HG03103 (cell line): ENCODE measurements around the gene FOXB1.

Source experiments
- ATAC-seq: cut with Tn5 transposase; IDR thresholded peaks from one replicate; pipeline ENCODE4 v1.9.1; 2021; ENCODE audit warnings: low read depth; ENCODE audit not compliant: unreplicated experiment

FOXB1 gene

DNA sequence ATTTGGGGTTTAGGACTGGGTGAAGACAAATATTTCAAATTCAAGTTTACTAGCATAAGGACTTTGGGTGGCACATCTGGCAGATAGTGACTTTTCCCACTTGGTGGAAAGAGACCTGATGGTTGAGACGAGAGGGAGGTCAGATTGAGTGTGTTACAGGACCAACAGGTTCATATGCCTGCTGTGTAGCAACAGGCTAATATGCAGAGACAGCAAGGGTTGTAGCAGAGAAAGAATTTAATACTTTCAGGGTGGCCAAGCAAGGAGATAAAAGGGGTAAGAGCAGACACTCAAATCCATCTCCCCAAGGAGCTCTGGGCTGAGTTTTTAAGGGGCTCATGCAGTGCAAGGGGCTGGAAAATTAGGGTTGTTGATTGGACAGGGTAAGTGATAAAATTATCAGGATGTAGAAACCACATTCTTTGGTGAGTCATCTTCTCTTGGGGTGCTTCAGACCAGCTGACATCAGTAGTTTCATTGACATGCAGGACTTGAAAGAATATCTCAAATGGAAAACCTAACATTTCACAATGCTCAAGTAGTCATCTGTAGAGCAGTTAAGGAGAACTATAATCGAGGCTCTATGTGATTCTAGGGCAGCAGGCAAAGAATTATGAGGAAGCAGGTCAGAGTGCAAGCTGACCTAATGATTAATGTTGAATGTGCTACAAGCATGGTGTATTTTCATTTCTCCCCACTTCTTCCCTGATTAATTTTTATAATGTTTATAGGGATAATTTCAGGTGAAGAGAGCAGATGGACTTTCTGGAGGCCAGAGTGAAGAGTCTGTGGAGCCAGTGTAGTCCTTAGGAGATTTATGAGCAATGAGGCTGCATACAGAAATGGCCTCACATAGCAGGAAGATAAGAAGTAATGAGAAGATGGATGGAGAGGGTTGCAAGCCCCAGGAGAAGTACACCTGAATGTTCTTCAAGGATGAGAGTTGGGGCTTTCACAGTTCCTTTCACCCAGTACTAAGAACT is 13.7 kb downstream of the FOXB1 start:
- no peak for ATAC-seq

DNA sequence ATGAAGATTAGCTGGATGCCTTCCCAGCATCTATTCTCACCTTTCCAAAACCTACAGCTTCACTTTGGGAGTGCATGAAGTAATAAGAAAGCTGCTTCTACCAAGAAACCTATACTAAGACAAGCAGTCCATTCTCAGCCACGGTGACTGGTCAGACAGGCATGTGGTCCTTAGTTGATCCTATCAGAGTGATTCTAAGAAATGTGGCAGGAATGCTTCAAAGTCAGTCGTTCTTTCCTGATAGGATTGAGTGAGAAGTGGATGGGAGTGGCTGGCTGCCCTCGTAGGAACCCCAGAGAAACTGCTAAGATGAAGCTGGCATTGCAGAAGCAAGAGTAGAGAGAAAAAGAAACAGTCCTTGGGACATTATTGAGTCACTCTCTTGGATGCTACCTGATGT is 16.6 kb downstream of the FOXB1 start:
- ATAC-seq = no peak

DNA sequence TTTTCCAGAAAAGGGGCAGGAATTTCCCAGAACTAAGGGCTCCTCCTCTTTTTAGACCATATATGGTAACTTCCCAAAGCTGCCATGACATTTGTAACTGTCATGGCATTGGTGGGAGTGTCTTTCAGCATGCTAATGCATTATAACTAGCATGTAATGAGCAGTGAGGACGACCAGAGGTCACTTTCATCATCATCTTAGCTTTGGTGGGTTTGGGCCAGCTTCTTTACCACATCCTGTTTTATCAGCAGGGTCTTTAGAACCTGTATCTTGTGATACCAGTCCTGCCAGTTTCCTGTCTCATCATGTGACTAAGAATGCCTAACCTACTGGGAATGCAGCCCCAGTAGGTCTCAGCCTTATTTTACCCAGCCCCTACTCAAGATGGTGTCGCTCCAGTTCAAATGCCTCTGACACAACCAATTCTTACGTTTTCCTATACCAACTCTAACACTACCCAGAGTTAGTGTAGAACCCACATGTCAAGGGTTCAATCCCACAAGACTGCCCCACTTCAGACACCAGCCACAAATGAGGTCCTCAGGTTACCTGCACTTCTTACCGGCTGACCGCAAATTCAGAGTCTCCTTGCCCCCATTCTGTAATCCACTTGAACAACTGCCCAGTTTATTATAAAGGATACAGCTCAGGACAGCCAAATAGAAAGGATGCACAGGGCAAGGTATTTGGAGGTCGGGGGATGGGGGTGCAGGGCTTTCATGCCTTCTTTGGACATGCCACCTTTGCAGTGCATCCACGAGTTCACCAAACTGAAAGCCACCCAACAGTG is 17.7 kb downstream of the FOXB1 start:
- ATAC-seq = no peak

DNA sequence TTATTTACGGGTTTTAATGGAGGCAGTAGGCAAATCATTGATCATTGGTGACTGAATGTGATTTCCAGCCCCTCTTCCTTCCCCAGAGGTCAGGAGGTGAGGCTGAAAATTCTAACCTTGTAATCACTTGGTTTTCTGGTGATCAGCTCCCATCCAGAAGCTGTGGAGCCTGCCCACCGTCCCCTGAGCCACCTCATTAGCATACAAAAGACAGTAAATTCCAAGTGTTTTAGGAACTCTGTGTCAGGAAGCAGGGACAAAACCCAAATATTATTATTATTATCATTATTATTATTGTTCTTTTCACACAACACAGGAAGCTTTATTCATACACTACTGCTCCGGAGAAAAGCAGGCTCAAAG is 18.2 kb downstream of the FOXB1 start:
- no peak for ATAC-seq

DNA sequence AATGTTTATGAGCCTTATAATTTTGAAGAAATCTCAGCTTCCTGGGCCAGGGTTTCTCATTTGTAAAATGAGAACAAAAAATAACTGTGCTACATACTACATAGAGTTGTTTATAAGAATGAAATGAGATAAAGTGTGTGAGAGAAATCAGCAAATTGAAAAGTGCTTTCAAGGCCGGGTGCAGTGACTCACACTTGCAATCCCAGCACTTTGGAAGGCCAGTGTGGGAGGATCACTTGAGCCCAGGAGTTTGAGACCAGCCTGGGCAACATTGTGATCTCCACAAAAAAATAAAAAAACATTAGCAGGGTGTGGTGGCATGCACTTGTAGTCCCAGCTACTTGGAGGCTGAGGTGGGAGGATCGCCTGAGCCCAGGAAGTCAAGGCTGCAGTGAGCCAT is 22.4 kb downstream of the FOXB1 start:
- no peak for ATAC-seq

DNA sequence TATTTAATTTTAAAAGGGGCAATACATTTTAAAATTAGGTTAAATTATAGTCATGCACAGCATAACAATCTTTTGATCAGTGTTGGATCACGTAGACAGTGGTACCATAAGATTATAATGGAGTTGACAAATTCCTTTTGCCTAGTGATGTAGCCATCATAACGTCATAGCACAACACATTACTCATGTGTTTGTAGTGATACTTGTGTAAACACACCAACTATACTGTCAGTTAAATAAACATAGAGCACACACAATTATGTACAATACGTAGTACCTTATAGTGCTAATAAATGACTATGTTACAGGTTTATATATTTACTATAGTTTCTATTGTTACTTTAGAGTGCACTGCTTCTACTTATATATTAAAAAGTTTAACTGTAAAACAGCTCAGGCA is 31.2 kb downstream of the FOXB1 start:
- ATAC-seq = no peak

DNA sequence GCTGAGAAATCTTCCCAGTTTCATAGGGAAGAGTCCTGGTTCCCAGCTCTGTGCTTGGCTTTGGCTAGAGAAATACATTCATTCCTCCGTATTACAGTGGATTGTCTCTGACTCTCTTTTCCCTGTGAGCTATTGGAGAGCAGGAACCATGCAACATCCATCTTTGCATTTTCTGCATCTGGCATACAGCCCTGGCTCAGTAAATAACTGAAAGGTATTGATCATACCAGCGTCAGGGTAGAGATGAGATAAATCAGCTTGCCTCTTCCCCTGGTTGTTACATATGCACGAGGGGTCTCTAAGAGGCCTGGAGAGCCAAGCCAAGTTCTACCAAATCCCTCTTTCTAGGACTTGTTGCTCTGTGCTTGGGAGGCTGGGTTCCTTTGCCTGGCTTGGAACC is 35.2 kb downstream of the FOXB1 start:
- ATAC-seq = no peak

DNA sequence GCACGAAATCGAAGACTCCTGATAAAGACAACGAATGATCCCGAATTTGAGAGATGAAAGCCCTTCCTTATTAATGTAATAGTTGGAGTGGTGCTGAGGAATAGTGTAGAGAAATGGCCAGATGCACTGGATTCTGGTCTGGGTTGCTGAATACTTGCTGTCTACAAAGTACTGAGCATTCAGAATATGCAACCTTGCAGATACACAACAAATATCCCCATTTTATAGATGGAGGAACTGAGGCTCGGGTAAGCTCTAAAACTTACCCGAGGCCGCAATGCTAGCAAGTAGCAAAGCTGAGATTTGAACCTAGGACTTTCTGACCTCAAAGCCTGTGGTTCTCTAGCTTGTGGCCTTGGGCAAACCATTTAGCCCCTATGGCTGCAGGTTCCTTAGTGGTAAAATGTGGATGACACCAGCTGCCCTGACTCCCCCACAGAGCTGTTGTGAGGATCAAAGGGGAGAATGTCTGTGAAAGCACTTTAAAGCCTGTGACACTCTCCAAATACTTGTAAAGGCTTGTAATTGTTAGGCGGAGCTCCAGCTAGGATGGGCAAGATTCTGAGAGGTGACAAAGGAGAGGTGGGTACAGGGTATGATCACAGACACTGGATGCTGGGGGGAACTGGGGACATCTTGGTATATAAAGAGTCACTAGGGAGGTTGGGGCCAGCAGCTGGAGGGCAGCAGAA is 39.8 kb downstream of the FOXB1 start:
- no peak for ATAC-seq

DNA sequence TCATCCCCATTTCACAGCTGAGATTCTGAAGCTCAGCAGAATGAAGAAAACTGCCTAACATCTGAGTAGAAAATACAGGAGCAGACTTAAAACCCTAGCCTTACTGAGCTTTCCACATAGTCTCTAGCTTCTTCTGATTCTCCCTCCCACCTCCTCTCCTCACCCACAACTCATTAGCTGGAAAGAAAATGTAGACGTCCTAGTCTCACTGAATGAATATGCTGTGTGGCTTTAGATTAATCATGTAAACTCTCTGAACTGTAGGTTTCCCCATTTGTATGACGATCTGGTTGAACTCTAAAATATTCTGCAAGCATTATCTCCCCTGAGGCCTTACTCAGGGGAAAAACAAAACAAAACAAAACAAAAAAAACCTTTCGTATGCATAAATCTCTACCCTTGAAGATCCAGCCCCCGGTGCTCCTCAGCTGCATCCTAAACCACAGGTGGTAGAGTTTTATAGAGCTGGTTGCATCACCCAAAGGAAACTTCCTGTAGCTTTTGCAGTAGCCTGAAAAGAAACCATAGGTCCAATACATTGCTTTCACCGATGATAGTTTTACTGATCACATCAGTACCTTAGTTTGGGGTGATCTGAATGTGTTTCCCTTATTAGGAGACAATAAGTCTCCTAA is 40.6 kb downstream of the FOXB1 start:
- ATAC-seq = no peak

DNA sequence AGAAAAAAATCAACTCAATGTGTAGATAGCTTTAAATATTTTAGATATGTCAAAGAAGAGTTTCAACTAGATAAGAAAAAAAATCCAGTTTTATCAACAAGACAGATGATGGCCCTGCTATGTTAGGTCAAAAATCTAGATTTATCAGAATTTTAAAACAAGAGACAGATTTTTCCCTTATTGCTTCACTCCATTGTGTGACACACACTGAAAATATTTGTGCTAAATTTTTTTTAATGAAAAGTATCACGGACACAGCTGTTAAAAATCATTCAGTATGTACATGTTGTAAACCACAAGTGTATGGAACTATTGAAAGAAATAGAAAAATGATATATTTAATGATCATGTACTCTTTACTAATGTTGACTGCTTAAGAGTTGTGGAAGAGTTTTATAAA is 43.6 kb downstream of the FOXB1 start:
- no peak for ATAC-seq

DNA sequence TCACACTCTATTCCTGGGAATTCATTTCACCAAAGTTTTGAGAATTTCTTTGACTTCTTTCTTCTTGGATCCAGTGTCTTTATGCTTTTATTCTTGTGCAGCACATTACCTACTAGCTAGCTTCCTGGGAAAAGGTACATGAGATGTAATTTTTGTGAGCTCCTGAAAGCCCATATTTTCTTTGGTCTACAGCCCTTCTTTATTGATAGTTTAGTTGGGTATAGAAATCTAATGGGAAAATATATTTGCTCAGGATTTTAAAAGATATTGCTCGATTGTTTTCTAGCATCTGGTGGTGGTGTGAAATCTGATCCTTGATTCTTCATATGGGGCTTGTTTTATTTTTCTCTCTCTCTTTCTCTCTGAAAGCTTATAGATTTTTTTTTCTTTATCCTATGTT is 45.8 kb downstream of the FOXB1 start:
- no peak for ATAC-seq

DNA sequence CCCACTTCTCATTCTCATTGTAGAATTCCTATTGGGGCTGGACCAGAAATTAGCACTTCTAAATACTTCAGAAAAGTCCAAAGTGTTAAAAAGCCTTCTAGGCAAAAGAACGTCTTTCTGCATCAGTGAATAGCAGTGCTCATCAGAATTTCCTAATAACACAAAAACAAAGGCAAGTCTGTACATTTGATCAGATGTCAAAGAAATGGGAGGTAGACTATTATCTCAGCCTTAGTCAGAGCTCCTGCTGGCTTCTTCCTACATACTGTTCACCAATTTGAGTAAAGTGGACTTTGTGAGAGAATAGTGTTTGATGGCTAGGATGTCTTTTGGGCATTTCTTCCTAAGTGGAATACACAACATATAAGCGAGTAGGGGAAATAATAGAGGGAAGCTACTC is 48.7 kb downstream of the FOXB1 start:
- no peak for ATAC-seq

DNA sequence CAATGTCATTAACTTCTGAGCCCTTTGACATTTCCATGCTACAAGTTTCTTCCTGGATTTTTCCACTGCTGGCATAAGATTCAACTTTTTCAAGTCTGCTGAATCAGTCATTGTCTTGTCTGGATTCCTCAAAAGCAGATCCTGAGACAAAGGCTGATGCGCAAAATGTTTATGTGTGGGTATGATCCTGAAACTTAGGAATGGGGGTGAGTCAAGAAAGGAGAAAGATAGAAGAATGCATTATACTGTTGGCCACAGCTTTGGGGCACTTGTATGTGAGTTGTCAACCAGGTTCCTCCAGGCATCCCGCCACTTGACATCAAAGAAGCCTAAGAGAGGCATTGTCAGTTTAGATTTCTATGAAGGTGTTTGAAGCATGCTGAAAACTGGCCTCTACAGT is 50.4 kb downstream of the FOXB1 start:
- no peak for ATAC-seq
